ENCODE measurements around the gene ZNF142.
"Not testable (repeated sequence)": the region's sequence is repeated elsewhere in the genome, so short reads cannot be mapped to it uniquely, and the experiment has no call there.

The ZNF142 gene

GRCh38 chr2:218687400-218688060 lies 28.1 kb upstream of the ZNF142 start:
- peak; percentile 89 for TF ChIP-seq CTCF (IDR thresholded peaks at IDR 0.05)
- H3K27ac ChIP-seq = not testable (repeated sequence)

GRCh38 chr2:218680061-218680460 lies 20.6 kb upstream of the ZNF142 start:
- TF ChIP-seq CTCF (IDR thresholded peaks at IDR 0.05) (no peak), ZFX (IDR thresholded peaks at IDR 0.05; ENCODE audit: borderline replicate concordance) (no peak)
- H3K27ac ChIP-seq = no peak overlapping the region

GRCh38 chr2:218679119-218679518 lies 19.7 kb upstream of the ZNF142 start:
- TF ChIP-seq ZFX (IDR thresholded peaks at IDR 0.05; ENCODE audit: borderline replicate concordance) (no peak), CTCF (IDR thresholded peaks at IDR 0.05) (no peak)
- H3K27ac ChIP-seq = no peak overlapping the region

- no peak for TF ChIP-seq ZFX (IDR thresholded peaks at IDR 0.05; ENCODE audit: borderline replicate concordance)
- no peak for TF ChIP-seq CTCF (IDR thresholded peaks at IDR 0.05)
- H3K27ac ChIP-seq = peak within 1 kb of the TSS; percentile 80
These were observed 12.5 kb upstream of the ZNF142 start, which contains the start of the genes RNF25 and STK36 for GRCh38 chr2:218671654-218672566. TSS of gene RNF25 (minus strand) at chr2:218672002. CDS start at chr2:218671970, 32 bp downstream. TSS of gene STK36 (plus strand) at chr2:218672086. CDS start at chr2:218672830, 744 bp downstream.

GRCh38 chr2:218671097-218671653 lies 11.8 kb upstream of the ZNF142 start:
- TF ChIP-seq ZFX (IDR thresholded peaks at IDR 0.05; ENCODE audit: borderline replicate concordance) (no peak), CTCF (IDR thresholded peaks at IDR 0.05) (no peak)

GRCh38 chr2:218664653-218665052 lies 5.2 kb upstream of the ZNF142 start:
- TF ChIP-seq ZFX (IDR thresholded peaks at IDR 0.05; ENCODE audit: borderline replicate concordance) = no peak
- no peak for TF ChIP-seq CTCF (IDR thresholded peaks at IDR 0.05)
- H3K27ac ChIP-seq = no peak overlapping the region

More at GRCh38 chr2:218671097-218671653, 11.8 kb upstream of the ZNF142 start:
- H3K27ac ChIP-seq = peak overlapping the region; percentile 80

All from 22Rv1 (cell line).